OCI-LY3 (cell line): ENCODE data around the gene MRPL38.

Source experiments
- H2AFZ ChIP-seq: fragments of 200-600, 300-600 bp; shearing (Covaris generic); 2 replicates; pipeline ENCODE4 v1.6.0; 2014; ENCODE audit warnings: antibody characterized with exemption, low read depth, low read length
- H3K27ac ChIP-seq: fragments of 200-600, 300-600 bp; sonication (generic); 2 replicates; pipeline ENCODE4 v1.5.1; 2014; ENCODE audit warnings: mild to moderate bottlenecking, low read length, moderate library complexity, mixed read lengths
- H3K27me3 ChIP-seq: fragments of 200-600, 300-600 bp; sonication (generic); 2 replicates; pipeline ENCODE4 v1.6.1; 2014; ENCODE audit warnings: low read depth, low read length, mixed read lengths
- H3K36me3 ChIP-seq: fragments of 200-600, 300-600 bp; sonication (generic); replicated peaks from 2 replicates; pipeline ENCODE3; 2014; ENCODE audit warnings: low read depth, low read length, mixed read lengths
- H3K4me1 ChIP-seq: fragments of 300-600, 200-600 bp; sonication (generic); 2 replicates; pipeline ENCODE4 v1.6.1; 2014; ENCODE audit warnings: low read length, mixed read lengths
- H3K4me2 ChIP-seq: fragments of 200-600, 300-600 bp; sonication (generic); 2 replicates; pipeline ENCODE4 v1.6.1; 2014; ENCODE audit warnings: low read length, mixed read lengths
- H3K4me3 ChIP-seq: fragments of 300-600, 200-600 bp; sonication (generic); 2 replicates; pipeline ENCODE4 v1.5.1; 2014; ENCODE audit warnings: antibody characterized with exemption, mild to moderate bottlenecking, low read length, moderate library complexity
- H3K79me2 ChIP-seq: fragments of 300-600, 200-600 bp; shearing (Covaris generic); 2 replicates; pipeline ENCODE4 v1.6.1; 2014; ENCODE audit warnings: mild to moderate bottlenecking, low read length, mixed read lengths
- H3K9ac ChIP-seq: fragments of 300-600, 200-600 bp; shearing (Covaris generic); 2 replicates; pipeline ENCODE4 v1.6.0; 2014; ENCODE audit warnings: mild to moderate bottlenecking, low read length, moderate library complexity
- H3K9me3 ChIP-seq: fragments of 200-600, 300-600 bp; shearing (Covaris generic); 2 replicates; pipeline ENCODE4 v1.6.1; 2014; ENCODE audit warnings: low read length, mixed read lengths; ENCODE audit not compliant: insufficient read depth
- H4K20me1 ChIP-seq: fragments of 200-600, 300-600 bp; sonication (generic); 2 replicates; pipeline ENCODE4 v1.6.1; 2016; ENCODE audit warnings: low read length, mixed read lengths; ENCODE audit not compliant: insufficient read depth
- CTCF ChIP-seq: fragments of 200-600, 300-600 bp; sonication (generic); IDR thresholded peaks from 2 replicates; pipeline ENCODE4 v1.5.1; 2014; ENCODE audit warnings: antibody characterized with exemption, low read length, low read depth
- EZH2phosphoT487 ChIP-seq: fragments of 200-600 bp; shearing (Covaris generic); IDR thresholded peaks from 2 replicates; pipeline ENCODE4 v1.6.1; 2018; ENCODE audit warnings: antibody characterized with exemption, mixed run types, low read depth

MRPL38 gene

GRCh38 chr17:75904749-75905521 lies at the start of gene MRPL38:
TSS of gene MRPL38 (minus strand) at chr17:75904884. CDS start at chr17:75904875, 9 bp downstream.
- H3K4me2 ChIP-seq, result peak within 1 kb of the TSS; percentile 92
- H3K9ac ChIP-seq, result peak within 1 kb of the TSS; percentile 88
- H4K20me1 ChIP-seq, result no peaks in the 10 kb centered on the region
- H3K36me3 ChIP-seq, result peaks cover 9% of the 10 kb centered on the region
- peak within 1 kb of the TSS; percentile 81 for H3K27ac ChIP-seq
- H3K79me2 ChIP-seq, result peaks cover 17% of the 10 kb centered on the region
- peak within 1 kb of the TSS; percentile 90 for H2AFZ ChIP-seq
- peaks cover under 1% of the 10 kb centered on the region; the same call in 1 of the 2 replicates for H3K9me3 ChIP-seq
- H3K27me3 ChIP-seq, result no peaks in the 10 kb centered on the region
- peaks cover 17% of the 10 kb centered on the region for H3K4me1 ChIP-seq
- peak; percentile 84 for TF ChIP-seq CTCF
- TF ChIP-seq EZH2phosphoT487, result no peak
- H3K4me3 ChIP-seq, result peak within 1 kb of the TSS; percentile 83

- Histone ChIP-seq H3K79me2 (no peaks in the 10 kb centered on the region), H2AFZ (no peak overlapping the region), H3K27ac (no peak overlapping the region), H3K9me3 (no peaks in the 10 kb centered on the region), H3K4me3 (no peak overlapping the region), H3K4me2 (no peak overlapping the region), H4K20me1 (no peaks in the 10 kb centered on the region), H3K4me1 (peaks cover 6% of the 10 kb centered on the region; the same call in 1 of the 2 replicates), H3K9ac (no peak overlapping the region), H3K36me3 (peaks cover 10% of the 10 kb centered on the region), H3K27me3 (no peaks in the 10 kb centered on the region)
- TF ChIP-seq CTCF (no peak), EZH2phosphoT487 (no peak)
Observed at GRCh38 chr17:75950855-75951554, 46.3 kb upstream of the MRPL38 start.

- H3K79me2 ChIP-seq, result no peaks in the 10 kb centered on the region
- no peak for TF ChIP-seq CTCF
- TF ChIP-seq EZH2phosphoT487, result no peak
- H3K27me3 ChIP-seq, result no peaks in the 10 kb centered on the region
- H3K4me3 ChIP-seq, result no peak overlapping the region
- H2AFZ ChIP-seq, result no peak overlapping the region
- no peak overlapping the region for H3K4me2 ChIP-seq
- no peak overlapping the region for H3K9ac ChIP-seq
- H3K4me1 ChIP-seq, result peaks cover 6% of the 10 kb centered on the region; the same call in 1 of the 2 replicates
- peaks cover 9% of the 10 kb centered on the region for H3K36me3 ChIP-seq
- H4K20me1 ChIP-seq, result no peaks in the 10 kb centered on the region
- no peaks in the 10 kb centered on the region for H3K9me3 ChIP-seq
- H3K27ac ChIP-seq, result no peak overlapping the region
Observed at GRCh38 chr17:75950421-75950820, 45.7 kb upstream of the MRPL38 start.

- Histone ChIP-seq H3K4me3 (no peak overlapping the region), H2AFZ (no peak overlapping the region), H3K36me3 (no peaks in the 10 kb centered on the region), H3K9ac (no peak overlapping the region), H3K79me2 (0 out of 2 replicates have a peak, but pooled peaks cover 2% of the 10 kb centered on the region), H3K9me3 (no peaks in the 10 kb centered on the region), H3K27ac (no peak overlapping the region), H3K4me1 (peaks cover 7% of the 10 kb centered on the region), H3K27me3 (no peaks in the 10 kb centered on the region), H4K20me1 (no peaks in the 10 kb centered on the region), H3K4me2 (no peak overlapping the region)
- TF ChIP-seq EZH2phosphoT487, result no peak
- no peak for TF ChIP-seq CTCF
Observed at GRCh38 chr17:75945211-75945610, 40.5 kb upstream of the MRPL38 start.
